B cell (primary cell): ENCODE measurements around the gene STIM1.

Source experiments
- EZH2 ChIP-seq: IDR thresholded peaks from 2 replicates; pipeline ENCODE4 v1.6.1; 2012; ENCODE audit warnings: borderline replicate concordance, low read depth, mild to moderate bottlenecking, moderate library complexity, low read length; ENCODE audit not compliant: insufficient read depth, poor library complexity, severe bottlenecking
- TF ChIP-seq, protein P1 (sequence below): fragments of 200-600 bp; IDR thresholded peaks from one replicate; pipeline ENCODE4 v1.8.0; 2022; ENCODE audit warnings: antibody characterized with exemption, mild to moderate bottlenecking

DNA sequence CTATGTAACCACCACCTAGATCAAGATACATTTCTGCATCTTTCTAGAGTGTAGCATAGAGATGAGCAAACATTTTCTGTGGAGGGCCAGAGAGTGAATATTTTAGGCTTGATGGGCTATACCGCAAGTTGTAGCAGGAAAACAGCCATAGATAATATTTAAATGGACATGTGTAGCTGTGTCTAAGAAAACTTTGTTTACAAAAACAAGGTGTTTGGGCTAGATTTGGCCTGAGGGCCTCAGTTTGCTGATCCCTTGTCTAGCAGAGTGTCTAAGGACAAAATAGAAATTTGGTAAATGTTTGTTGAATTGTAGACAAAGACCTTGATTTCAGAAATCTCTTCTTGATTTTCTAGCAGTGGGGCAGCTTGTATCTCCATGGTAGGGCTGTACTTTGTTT, 36.3 kb downstream of the STIM1 start:
- TF ChIP-seq, protein P1, sequence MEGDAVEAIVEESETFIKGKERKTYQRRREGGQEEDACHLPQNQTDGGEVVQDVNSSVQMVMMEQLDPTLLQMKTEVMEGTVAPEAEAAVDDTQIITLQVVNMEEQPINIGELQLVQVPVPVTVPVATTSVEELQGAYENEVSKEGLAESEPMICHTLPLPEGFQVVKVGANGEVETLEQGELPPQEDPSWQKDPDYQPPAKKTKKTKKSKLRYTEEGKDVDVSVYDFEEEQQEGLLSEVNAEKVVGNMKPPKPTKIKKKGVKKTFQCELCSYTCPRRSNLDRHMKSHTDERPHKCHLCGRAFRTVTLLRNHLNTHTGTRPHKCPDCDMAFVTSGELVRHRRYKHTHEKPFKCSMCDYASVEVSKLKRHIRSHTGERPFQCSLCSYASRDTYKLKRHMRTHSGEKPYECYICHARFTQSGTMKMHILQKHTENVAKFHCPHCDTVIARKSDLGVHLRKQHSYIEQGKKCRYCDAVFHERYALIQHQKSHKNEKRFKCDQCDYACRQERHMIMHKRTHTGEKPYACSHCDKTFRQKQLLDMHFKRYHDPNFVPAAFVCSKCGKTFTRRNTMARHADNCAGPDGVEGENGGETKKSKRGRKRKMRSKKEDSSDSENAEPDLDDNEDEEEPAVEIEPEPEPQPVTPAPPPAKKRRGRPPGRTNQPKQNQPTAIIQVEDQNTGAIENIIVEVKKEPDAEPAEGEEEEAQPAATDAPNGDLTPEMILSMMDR, result no peak
- no peak for TF ChIP-seq EZH2
